H1 (cell line): Measurements from ENCODE around the gene TAF3. TPM values are rescaled to one million over a fixed set of nuclear protein-coding genes. Genes with fewer than 3 reads are reported as not detected.

ENCODE experiments used
- CTCF ChIA-PET: fragments of 300-600 bp; sonication (Branson Sonifier 250); formaldehyde crosslinking; loops from one replicate; lab custom pipeline; 2021; ENCODE audit not compliant: partially characterized antibody; lab: Charles Lee
- POLR2A ChIA-PET: fragments of 300-600 bp; sonication (Branson Sonifier 250); formaldehyde crosslinking; loops from one replicate; lab custom pipeline; 2021; ENCODE audit warnings: inconsistent platforms; ENCODE audit not compliant: partially characterized antibody; lab: Charles Lee
- DNase-seq, 2 experiments: peaks; one replicate each; pipeline versions ENCODE4 v3.0.0 to v3.0.0-alpha.2; 2010 to 2022; ENCODE audit warnings: low spot score in 2 of 2, low read depth in 1 of 2, mixed read lengths in 1 of 2
- FAIRE-seq: peaks from 2 replicates; lab custom pipeline; 2011; peaks lifted over from hg19 to GRCh38; lab: Jason Lieb, UNC
- H2AFZ ChIP-seq: 2 replicates; pipeline ENCODE4 v1.8.1; 2012; ENCODE audit warnings: low read length, inconsistent platforms
- H2AK5ac ChIP-seq: 2 replicates; pipeline ENCODE4 v1.6.1; 2013; ENCODE audit warnings: low read depth, low read length
- H2BK120ac ChIP-seq: replicated peaks from 2 replicates; pipeline ENCODE3; 2013; ENCODE audit warnings: low read depth, low read length, inconsistent platforms
- H2BK12ac ChIP-seq: 2 replicates; pipeline ENCODE4 v1.6.1; 2013; ENCODE audit warnings: low read depth, low read length
- H2BK15ac ChIP-seq: 2 replicates; pipeline ENCODE4 v1.6.1; 2013; ENCODE audit warnings: low read length
- H2BK20ac ChIP-seq: 2 replicates; pipeline ENCODE4 v1.6.1; 2013; ENCODE audit warnings: low read length
- H2BK5ac ChIP-seq: 2 replicates; pipeline ENCODE4 v1.6.1; 2013; ENCODE audit warnings: low read depth, low read length
- H3K14ac ChIP-seq: 2 replicates; pipeline ENCODE4 v1.6.1; 2013; ENCODE audit warnings: inconsistent platforms; ENCODE audit not compliant: insufficient read length
- H3K18ac ChIP-seq: 2 replicates; pipeline ENCODE4 v1.6.1; 2013; ENCODE audit warnings: low read length; ENCODE audit errors: extremely low read depth
- H3K23ac ChIP-seq: 2 replicates; pipeline ENCODE4 v1.6.1; 2013; ENCODE audit warnings: inconsistent platforms; ENCODE audit not compliant: insufficient read length
- H3K23me2 ChIP-seq: 2 replicates; pipeline ENCODE4 v1.6.1; 2013; ENCODE audit warnings: low read depth, low read length
- H3K27ac ChIP-seq: 2 replicates; pipeline ENCODE4 v1.6.1; 2011; ENCODE audit warnings: low read depth, low read length, inconsistent platforms
- H3K27me3 ChIP-seq, 4 experiments: replicated peaks in 1 of 4; 1 replicate in 1 of 4; 2 replicates in 3 of 4; pipeline versions ENCODE4 v1.6.1 to v1.8.1; 2011 to 2013; ENCODE audit warnings: low read length in 3 of 4, mild to moderate bottlenecking in 3 of 4, inconsistent platforms in 2 of 4, mixed read lengths in 2 of 4, moderate library complexity in 1 of 4; ENCODE audit not compliant: control insufficient read depth in 3 of 4, insufficient read depth in 3 of 4; ENCODE audit errors: extremely low read depth in 1 of 4
- H3K36me3 ChIP-seq, 4 experiments: 2 replicates each; pipeline versions ENCODE4 v1.6.1 to v1.8.1; 2011 to 2013; ENCODE audit warnings: mild to moderate bottlenecking in 4 of 4, low read length in 3 of 4, moderate library complexity in 2 of 4, control low read depth in 1 of 4, inconsistent platforms in 1 of 4; ENCODE audit not compliant: insufficient read depth in 4 of 4, control insufficient read depth in 2 of 4
- H3K4ac ChIP-seq: replicated peaks from 2 replicates; pipeline ENCODE3; 2013; ENCODE audit warnings: low read length, low read depth, mixed read lengths, inconsistent platforms; ENCODE audit not compliant: insufficient read length
- H3K4me1 ChIP-seq, 4 experiments: replicated peaks in 1 of 4; 1 replicate in 1 of 4; 2 replicates in 3 of 4; pipeline versions ENCODE4 v1.6.1 to v1.8.1; 2011 to 2013; ENCODE audit warnings: low read length in 3 of 4, inconsistent platforms in 2 of 4, mixed read lengths in 1 of 4; ENCODE audit not compliant: insufficient read depth in 4 of 4, control insufficient read depth in 3 of 4
- H3K4me2 ChIP-seq, 2 experiments: 2 replicates each; pipeline versions ENCODE4 v1.6.1 to v1.8.1; 2011 to 2013; ENCODE audit warnings: low read depth in 2 of 2, low read length in 2 of 2, control low read depth in 1 of 2, inconsistent platforms in 1 of 2, mild to moderate bottlenecking in 1 of 2; ENCODE audit not compliant: insufficient read depth in 1 of 2
- H3K4me3 ChIP-seq, 4 experiments: fragments of 200-600, 300-600 bp in 1 of 4; sonication (generic), shearing (Covaris generic), sonication (Bioruptor Twin) in 1 of 4; 2 replicates each; pipeline versions ENCODE4 v1.5.1 to v1.8.1; 2011 to 2016; ENCODE audit warnings: low read length in 4 of 4, low read depth in 3 of 4, control low read depth in 2 of 4, inconsistent platforms in 2 of 4, mild to moderate bottlenecking in 2 of 4, mixed read lengths in 1 of 4, moderate library complexity in 1 of 4; ENCODE audit not compliant: insufficient read depth in 2 of 4; ENCODE audit errors: extremely low read depth in 1 of 4
- H3K56ac ChIP-seq: replicated peaks from 2 replicates; pipeline ENCODE3; 2013; ENCODE audit warnings: low read depth, mild to moderate bottlenecking, mixed read lengths, low read length, inconsistent platforms; ENCODE audit not compliant: insufficient read length
- H3K79me1 ChIP-seq: 2 replicates; pipeline ENCODE4 v1.6.1; 2013; ENCODE audit warnings: low read depth, low read length, control low read depth
- H3K79me2 ChIP-seq, 2 experiments: 2 replicates each; pipeline versions ENCODE4 v1.6.1 to v1.8.1; 2012 to 2013; ENCODE audit warnings: low read length in 2 of 2, mild to moderate bottlenecking in 2 of 2, inconsistent platforms in 1 of 2; ENCODE audit not compliant: insufficient read depth in 2 of 2, control insufficient read depth in 1 of 2
- H3K9ac ChIP-seq, 4 experiments: replicated peaks in 1 of 4; 1 replicate in 1 of 4; 2 replicates in 3 of 4; pipeline versions ENCODE4 v1.6.1 to v1.8.1; 2011 to 2013; ENCODE audit warnings: low read depth in 3 of 4, low read length in 3 of 4, control low read depth in 2 of 4, mild to moderate bottlenecking in 2 of 4, moderate library complexity in 2 of 4, inconsistent platforms in 1 of 4; ENCODE audit errors: extremely low read depth in 1 of 4
- H3K9me3 ChIP-seq, 2 experiments: 2 replicates each; pipeline versions ENCODE4 v1.6.1 to v1.8.1; 2012 to 2013; ENCODE audit warnings: mild to moderate bottlenecking in 2 of 2, moderate library complexity in 2 of 2, control low read depth in 1 of 2, inconsistent platforms in 1 of 2, low read depth in 1 of 2, low read length in 1 of 2, mixed read lengths in 1 of 2; ENCODE audit not compliant: insufficient read depth in 2 of 2
- H4K20me1 ChIP-seq, 2 experiments: replicated peaks in 1 of 2; 2 replicates each; pipeline versions ENCODE3 to v1.8.1; 2011 to 2013; ENCODE audit warnings: inconsistent platforms in 2 of 2, low read length in 2 of 2, mild to moderate bottlenecking in 1 of 2; ENCODE audit not compliant: insufficient read depth in 2 of 2, control insufficient read depth in 1 of 2
- H4K5ac ChIP-seq: 2 replicates; pipeline ENCODE4 v1.6.1; 2013; ENCODE audit warnings: low read length, low read depth, mixed read lengths, inconsistent platforms; ENCODE audit not compliant: insufficient read length
- H4K8ac ChIP-seq: 2 replicates; pipeline ENCODE4 v1.8.0; 2013; ENCODE audit warnings: mild to moderate bottlenecking, moderate library complexity, low read length, inconsistent platforms; ENCODE audit not compliant: insufficient read depth; ENCODE audit errors: extremely low read depth
- H4K91ac ChIP-seq: replicated peaks from 2 replicates; pipeline ENCODE3; 2013; ENCODE audit warnings: low read length, mixed read lengths, inconsistent platforms; ENCODE audit not compliant: insufficient read length
- BACH1 ChIP-seq: IDR thresholded peaks from 2 replicates; pipeline ENCODE4 v1.6.1; 2012; ENCODE audit warnings: low read length, improper control_type of control experiment
- CEBPB ChIP-seq: IDR thresholded peaks from 2 replicates; pipeline ENCODE4 v1.6.1; 2012; ENCODE audit warnings: low read depth, low read length
- GABPA ChIP-seq: IDR thresholded peaks from 2 replicates; pipeline ENCODE4 v1.6.1; 2011; ENCODE audit warnings: mild to moderate bottlenecking, low read length, moderate library complexity, borderline replicate concordance; ENCODE audit not compliant: insufficient read depth
- GTF2F1 ChIP-seq: IDR thresholded peaks from 2 replicates; pipeline ENCODE4 v1.6.1; 2012; ENCODE audit warnings: low read depth, low read length, improper control_type of control experiment, borderline replicate concordance
- KDM4A ChIP-seq: IDR thresholded peaks from one replicate; pipeline ENCODE4 v1.7.1; 2012; ENCODE audit warnings: low read depth, mild to moderate bottlenecking, moderate library complexity, low read length, inconsistent platforms; ENCODE audit not compliant: severe bottlenecking
- NRF1 ChIP-seq: IDR thresholded peaks from 2 replicates; pipeline ENCODE4 v1.6.1; 2011; ENCODE audit warnings: mild to moderate bottlenecking, low read depth, low read length, improper control_type of control experiment
- RNF2 ChIP-seq: fragments of 200-900, 300-1000 bp; sonication (generic); IDR thresholded peaks from 2 replicates; pipeline ENCODE4 v1.7.1; 2016; ENCODE audit warnings: borderline replicate concordance, low read depth, mild to moderate bottlenecking, antibody characterized with exemption, low read length; ENCODE audit not compliant: poor library complexity, severe bottlenecking; ENCODE audit errors: missing control alignments
- SP1 ChIP-seq: IDR thresholded peaks from 2 replicates; pipeline ENCODE4 v1.6.1; 2011; ENCODE audit warnings: low read depth, low read length
- TBP ChIP-seq: IDR thresholded peaks from 2 replicates; pipeline ENCODE4 v1.6.1; 2011; ENCODE audit warnings: low read depth, low read length, improper control_type of control experiment
- TCF12 ChIP-seq: IDR thresholded peaks from 2 replicates; pipeline ENCODE4 v1.6.1; 2011; ENCODE audit warnings: low read depth, mild to moderate bottlenecking, low read length
- TEAD4 ChIP-seq: IDR thresholded peaks from 2 replicates; pipeline ENCODE4 v1.6.1; 2012; ENCODE audit warnings: low read depth, low read length, inconsistent platforms, mixed read lengths
- YY1 ChIP-seq: IDR thresholded peaks from 2 replicates; pipeline ENCODE4 v1.6.1; 2011; ENCODE audit warnings: low read depth, mild to moderate bottlenecking, low read length
- WGBS, 2 experiments: shearing (Covaris generic) in 1 of 2; methylation state at CpG; one replicate each; pipeline versions ENCODE4 v1.1.6 to v1.1.7; 2013 to 2015; ENCODE audit warnings: low lambda C conversion rate in 2 of 2, mixed read lengths in 2 of 2, inconsistent platforms in 1 of 2, low coverage in 1 of 2, missing lambda C conversion rate in 1 of 2; ENCODE audit not compliant: insufficient replicate concordance in 2 of 2, insufficient coverage in 1 of 2, insufficient read length in 1 of 2; ENCODE audit errors: extremely low coverage in 1 of 2, missing lambda C conversion rate in 1 of 2; 5-methylcytosine and 5-hydroxymethylcytosine counted together
- polyA plus RNA-seq, 7 experiments: library from polyadenylated mRNA; depleted of rRNA in 3 of 7; stranded (reverse) in 5 of 7; unstranded in 2 of 7; fragments of >200 nt in 5 of 7; fragments of 200-250 nt in 2 of 7; gene quantifications; 1 replicate in 5 of 7; 2 replicates in 1 of 7; 4 replicates in 1 of 7; pipeline versions ENCODE4 v1.2.1 to v1.2.3, GENCODE V29; 2011 to 2013; ENCODE audit warnings: missing spikeins in 2 of 7, mixed read lengths in 2 of 7
- total RNA-seq: library from RNA; stranded (reverse); fragmentation: NEBNext Ultra II Directional; extraction: Animal tissue kit (Norgen Biotek cat#: 25700); gene quantifications from 2 replicates; pipeline ENCODE4 v1.2.1, GENCODE V29; 2021
- TF ChIP-seq, protein P1 (sequence below), 3 experiments: IDR thresholded peaks; 1 replicate in 2 of 3; 2 replicates in 1 of 3; pipeline versions ENCODE4 v1.5.1 to v1.6.1; 2011; ENCODE audit warnings: low read length in 3 of 3, mild to moderate bottlenecking in 3 of 3, inconsistent platforms in 2 of 3, low read depth in 1 of 3, moderate library complexity in 1 of 3; ENCODE audit not compliant: insufficient read depth in 1 of 3; ENCODE audit errors: control extremely low read depth in 1 of 3

The TAF3 gene
- total and polyA plus RNA-seq, 2 of the 8 experiments (the other 6 are each of a cell fraction or from before 2014, with no cell fraction given), result 1.5 to 11.2 TPM

DNA sequence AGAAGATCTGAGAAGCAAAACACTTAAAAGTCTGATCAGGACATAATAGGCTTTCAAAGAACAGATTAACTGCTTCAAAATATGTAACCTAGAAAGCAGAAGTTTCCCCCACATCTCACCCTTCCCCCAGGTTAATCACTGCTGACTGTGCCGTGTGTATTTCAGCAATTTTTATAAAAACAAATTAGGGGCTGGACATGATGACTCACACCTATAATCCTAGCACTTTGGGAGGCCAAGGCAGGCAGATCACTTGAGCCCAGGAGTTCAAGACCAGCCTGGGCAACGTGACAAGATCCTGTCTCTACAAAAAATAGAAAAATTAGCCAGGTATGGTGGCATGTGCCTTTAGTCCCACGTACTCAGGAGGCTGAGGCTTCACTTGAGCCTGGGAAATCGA lies 168.5 kb downstream of the TAF3 start:
- no peak for FAIRE-seq
- CTCF ChIA-PET, result no interaction called here
- no peak overlapping the region for H3K14ac ChIP-seq
- no peak for TF ChIP-seq CEBPB
- TF ChIP-seq, protein P1, sequence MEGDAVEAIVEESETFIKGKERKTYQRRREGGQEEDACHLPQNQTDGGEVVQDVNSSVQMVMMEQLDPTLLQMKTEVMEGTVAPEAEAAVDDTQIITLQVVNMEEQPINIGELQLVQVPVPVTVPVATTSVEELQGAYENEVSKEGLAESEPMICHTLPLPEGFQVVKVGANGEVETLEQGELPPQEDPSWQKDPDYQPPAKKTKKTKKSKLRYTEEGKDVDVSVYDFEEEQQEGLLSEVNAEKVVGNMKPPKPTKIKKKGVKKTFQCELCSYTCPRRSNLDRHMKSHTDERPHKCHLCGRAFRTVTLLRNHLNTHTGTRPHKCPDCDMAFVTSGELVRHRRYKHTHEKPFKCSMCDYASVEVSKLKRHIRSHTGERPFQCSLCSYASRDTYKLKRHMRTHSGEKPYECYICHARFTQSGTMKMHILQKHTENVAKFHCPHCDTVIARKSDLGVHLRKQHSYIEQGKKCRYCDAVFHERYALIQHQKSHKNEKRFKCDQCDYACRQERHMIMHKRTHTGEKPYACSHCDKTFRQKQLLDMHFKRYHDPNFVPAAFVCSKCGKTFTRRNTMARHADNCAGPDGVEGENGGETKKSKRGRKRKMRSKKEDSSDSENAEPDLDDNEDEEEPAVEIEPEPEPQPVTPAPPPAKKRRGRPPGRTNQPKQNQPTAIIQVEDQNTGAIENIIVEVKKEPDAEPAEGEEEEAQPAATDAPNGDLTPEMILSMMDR (IDR thresholded peaks at IDR 0.05; ENCODE audit: control extremely low read depth in 1 of 3, insufficient read depth in 1 of 3, low read depth in 1 of 3, low read length in 3 of 3), result no peak
- TF ChIP-seq NRF1, result no peak
- no peak for TF ChIP-seq SP1
- no peak for TF ChIP-seq GABPA
- TF ChIP-seq TEAD4, result no peak
- no peak for TF ChIP-seq YY1
- TF ChIP-seq KDM4A, result no peak
- TF ChIP-seq TCF12, result no peak
- no peak for TF ChIP-seq RNF2
- no peak for TF ChIP-seq TBP
- TF ChIP-seq GTF2F1, result no peak
- TF ChIP-seq BACH1, result no peak

More for the DNA sequence above, 168.5 kb downstream of the TAF3 start:
- no peak overlapping the region for H4K91ac ChIP-seq
- H3K4me3 ChIP-seq, result no peak overlapping the region
- no peak overlapping the region for H3K4me2 ChIP-seq
- no peak overlapping the region for H2BK120ac ChIP-seq
- H3K4ac ChIP-seq, result no peak overlapping the region
- H3K23ac ChIP-seq, result no peak overlapping the region
- WGBS, 2 experiments, result 88% methylated on average over 4 of the region's 4 CpGs; no CpG with 5 or more reads in 1 of the 2 experiments
- H4K5ac ChIP-seq, result no peak overlapping the region
- H3K56ac ChIP-seq, result no peak overlapping the region
- H2BK12ac ChIP-seq, result no peak overlapping the region
- H2BK20ac ChIP-seq, result no peak overlapping the region
- no peaks in the 10 kb centered on the region for H3K23me2 ChIP-seq
- no peak overlapping the region for H3K18ac ChIP-seq
- no peak overlapping the region for H4K8ac ChIP-seq
- no peaks in the 10 kb centered on the region; a peak in 1 of 7 replicates for H3K4me1 ChIP-seq
- H3K9ac ChIP-seq, result no peak overlapping the region
- no peaks in the 10 kb centered on the region for H3K79me1 ChIP-seq
- H2AK5ac ChIP-seq, result no peak overlapping the region
- H2BK15ac ChIP-seq, result no peak overlapping the region
- no peaks in the 10 kb centered on the region for H4K20me1 ChIP-seq
- H2BK5ac ChIP-seq, result no peak overlapping the region
- DNase-seq, result no peak
- H3K27ac ChIP-seq, result no peak overlapping the region
- no peaks in the 10 kb centered on the region for H3K9me3 ChIP-seq
- no peaks in the 10 kb centered on the region for H3K27me3 ChIP-seq
- no peaks in the 10 kb centered on the region for H3K36me3 ChIP-seq
- POLR2A ChIA-PET, result no interaction called here
- H3K79me2 ChIP-seq, result no peaks in the 10 kb centered on the region
- H2AFZ ChIP-seq, result no peak overlapping the region
